IPS DF 19.7 (cell line): Measurements from ENCODE around the gene SORBS1.

Experiments
- DNase-seq: peaks from one replicate; pipeline ENCODE4 v3.0.0-alpha.2; 2013; ENCODE audit warnings: low read depth, low spot score

The SORBS1 gene

GRCh38 chr10:95414016-95414830, 146.9 kb downstream of the SORBS1 start:
- no peak for DNase-seq

DNA sequence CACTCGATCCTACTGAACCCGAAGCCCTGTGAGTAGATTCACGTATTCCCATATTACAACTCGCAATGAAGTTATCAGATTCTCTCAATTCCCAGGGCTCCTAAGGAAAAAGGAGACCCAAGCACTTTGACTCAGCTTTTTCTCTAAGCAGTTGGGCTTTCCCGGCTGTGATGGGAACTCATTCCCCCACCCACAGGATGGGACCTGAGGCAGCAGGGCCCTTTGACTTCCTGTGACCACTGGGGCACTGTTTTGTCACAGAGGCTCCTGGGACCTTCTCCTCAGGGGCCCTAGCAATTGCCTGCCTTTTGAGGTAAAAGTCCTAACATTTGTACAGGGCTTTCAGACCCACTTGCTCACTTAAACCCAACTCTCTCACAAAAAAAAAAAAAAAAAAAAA, 147.6 kb downstream of the SORBS1 start:
- no peak for DNase-seq

DNA sequence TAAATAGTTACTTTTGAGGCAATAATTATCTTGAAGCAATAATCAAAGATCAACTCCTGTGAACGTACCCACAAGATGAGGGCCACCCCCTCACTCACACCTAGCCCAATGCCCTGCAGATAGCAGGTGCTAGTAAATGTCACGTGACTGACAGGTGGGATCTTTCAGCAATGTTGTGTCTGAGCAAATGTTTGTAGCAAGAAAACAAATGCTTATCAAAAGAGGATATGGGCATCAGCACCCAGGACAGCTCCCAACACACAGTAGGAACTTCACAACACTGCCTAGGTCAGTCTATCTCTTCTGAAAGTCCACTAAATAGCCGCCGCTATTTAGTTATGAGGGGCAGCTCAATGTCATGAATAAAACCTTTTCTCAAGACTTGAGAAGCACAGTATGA, 149.5 kb downstream of the SORBS1 start:
- DNase-seq, result no peak

DNA sequence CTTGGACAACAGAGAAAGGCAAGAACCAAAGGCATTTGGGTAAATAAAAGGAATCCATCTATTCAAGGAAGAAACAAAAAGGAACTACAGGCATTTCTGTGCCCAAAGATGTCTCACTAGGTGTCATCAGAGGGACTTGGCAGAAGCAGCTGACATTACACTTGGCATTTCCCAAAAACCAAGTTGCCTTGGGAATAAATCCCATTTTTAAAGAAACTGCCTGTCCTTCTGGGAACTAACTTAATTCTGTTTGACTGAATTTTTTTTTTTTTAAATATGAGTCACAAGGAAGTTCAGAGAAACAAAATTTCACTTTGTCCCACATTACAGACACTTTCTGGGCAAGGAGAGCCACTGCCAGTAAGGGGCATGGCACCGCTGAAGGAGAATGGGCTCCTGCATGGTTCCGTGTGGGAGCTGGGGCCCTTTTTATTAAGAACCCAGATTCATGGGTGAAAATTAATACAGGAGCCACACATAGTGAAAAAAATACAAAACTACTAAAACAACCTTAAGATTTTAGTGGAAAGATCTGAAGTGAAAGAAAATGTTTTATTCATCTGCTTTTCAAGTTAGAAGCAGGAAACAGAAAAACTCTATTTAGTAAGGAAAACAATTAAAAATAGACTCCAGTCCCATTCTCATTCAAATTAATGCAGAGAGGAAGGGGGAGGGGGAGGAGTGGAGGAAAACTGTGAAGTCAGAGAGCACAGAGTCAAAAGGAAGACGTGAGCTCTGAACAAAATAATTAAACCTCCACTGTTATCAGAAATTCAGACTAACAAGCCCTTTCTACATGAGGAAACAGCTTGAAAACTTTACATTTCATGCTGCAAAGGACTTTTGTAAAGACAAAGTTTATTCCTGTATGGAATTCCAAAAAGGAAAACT, 151.9 kb downstream of the SORBS1 start:
- DNase-seq, result no peak

GRCh38 chr10:95408148-95408960, 152.8 kb downstream of the SORBS1 start:
- no peak for DNase-seq

DNA sequence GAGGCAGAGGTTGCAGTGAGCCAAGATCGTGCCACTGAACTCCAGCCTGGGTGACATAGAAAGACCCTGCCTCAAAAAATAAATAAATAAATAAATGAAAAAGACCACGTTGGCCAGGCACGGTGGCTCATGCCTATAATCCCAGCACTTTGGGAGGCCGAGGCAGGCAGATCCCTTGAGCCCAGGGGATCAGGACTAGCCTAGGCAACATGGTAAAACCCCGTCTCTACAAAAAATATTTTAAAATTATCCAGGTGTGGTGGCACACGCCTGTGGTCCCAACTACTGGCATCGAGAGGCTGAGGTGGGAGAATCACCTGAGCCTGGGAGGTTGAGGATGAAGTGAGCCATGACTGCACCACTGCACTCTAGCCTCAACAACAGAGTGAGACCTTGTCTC, 153.6 kb downstream of the SORBS1 start:
- DNase-seq, result no peak

DNA sequence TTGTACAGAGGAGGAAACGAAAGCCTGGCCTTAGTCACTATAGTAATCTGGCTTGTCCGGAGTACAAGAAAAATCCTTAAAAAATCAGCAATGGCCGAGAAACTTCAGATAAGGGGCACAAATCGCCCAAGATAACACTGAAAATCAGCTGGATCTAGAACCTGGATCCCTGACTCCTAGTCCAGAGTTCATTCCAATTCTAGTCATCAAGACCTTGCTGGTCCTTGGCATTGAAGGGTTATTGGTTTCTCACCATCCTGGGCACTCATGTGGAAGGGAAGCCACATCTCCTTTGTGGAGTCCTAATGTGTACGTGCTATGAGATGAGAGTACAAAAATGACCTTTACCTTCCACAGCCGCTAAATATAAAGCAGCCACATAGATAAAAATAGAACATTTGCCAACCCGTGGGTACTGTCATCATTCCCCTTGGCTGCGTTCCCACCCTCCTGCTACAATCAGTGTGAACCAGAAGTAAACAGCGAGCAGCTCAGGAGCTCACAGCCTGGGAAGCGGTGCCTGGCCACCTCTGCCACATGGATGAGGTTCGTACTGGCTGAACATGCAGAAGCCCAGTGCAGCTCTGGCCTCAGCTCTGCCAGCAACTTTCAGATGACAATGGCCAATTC, 154.4 kb downstream of the SORBS1 start:
- no peak for DNase-seq

- DNase-seq, result no peak
Measured at GRCh38 chr10:95405655-95406054, 155.5 kb downstream of the SORBS1 start.

- no peak for DNase-seq
Measured at GRCh38 chr10:95404864-95405263, 156.3 kb downstream of the SORBS1 start.

DNA sequence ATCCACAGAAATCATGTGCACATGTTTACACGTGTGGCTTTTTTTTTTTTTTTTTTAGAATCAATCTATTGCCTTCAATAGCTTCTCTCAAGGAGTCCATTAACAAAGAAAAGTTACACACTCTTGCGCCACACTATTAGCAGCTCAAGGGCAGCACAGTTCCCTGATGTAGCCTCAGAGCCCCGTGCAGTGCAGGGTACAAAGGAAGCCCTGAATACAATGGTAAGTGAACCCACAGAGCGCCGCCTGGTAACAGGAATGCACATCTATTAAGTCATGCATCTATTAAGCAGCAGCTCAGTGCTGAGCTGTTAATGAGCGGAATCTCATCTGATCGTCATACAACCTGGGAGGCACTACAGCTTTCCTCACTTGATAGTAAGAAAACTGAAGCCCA, 156.7 kb downstream of the SORBS1 start:
- DNase-seq, result no peak

- no peak for DNase-seq
Measured at GRCh38 chr10:95403700-95404461, 157.3 kb downstream of the SORBS1 start.

- no peak for DNase-seq
Measured at GRCh38 chr10:95401704-95402469, 159.3 kb downstream of the SORBS1 start.

- DNase-seq, result no peak
Measured at GRCh38 chr10:95400787-95401186, 160.4 kb downstream of the SORBS1 start.

- no peak for DNase-seq
Measured at GRCh38 chr10:95399183-95399582, 162.0 kb downstream of the SORBS1 start.

DNA sequence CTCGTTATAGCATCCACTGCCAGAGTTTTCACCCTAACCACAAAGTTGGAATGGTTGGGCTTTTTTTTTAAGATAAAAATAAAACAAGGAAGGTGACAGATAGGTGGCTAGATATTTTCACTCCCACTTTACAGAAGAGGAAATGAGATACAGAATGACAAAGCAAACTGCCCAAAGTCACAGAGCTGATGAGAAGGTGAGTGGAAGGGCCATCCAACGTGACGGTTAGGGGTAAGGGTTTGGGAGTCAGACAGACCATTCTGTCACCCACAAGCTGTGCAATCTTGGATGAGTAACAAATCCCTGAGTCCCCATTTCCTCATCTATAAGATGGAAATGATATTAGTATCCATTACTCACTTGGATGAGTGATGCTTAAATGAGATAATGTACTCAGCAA, 163.4 kb downstream of the SORBS1 start:
- DNase-seq, result no peak

- DNase-seq, result no peak
Measured at GRCh38 chr10:95395947-95396449, 165.2 kb downstream of the SORBS1 start.

- no peak for DNase-seq
Measured at GRCh38 chr10:95394161-95394880, 166.8 kb downstream of the SORBS1 start.

GRCh38 chr10:95392681-95393164, 168.4 kb downstream of the SORBS1 start:
- no peak for DNase-seq

GRCh38 chr10:95392217-95392584, 169.0 kb downstream of the SORBS1 start:
- DNase-seq, result no peak
